M059J (cell line): Measurements from ENCODE around the gene INTS12. TPM values are rescaled to one million over a fixed set of nuclear protein-coding genes. Genes with fewer than 3 reads are reported as not detected.

Experiments
- total RNA-seq: library from RNA; depleted of rRNA; stranded (reverse); fragments of >200 nt; shearing (Covaris generic); gene quantifications from 2 replicates; pipeline ENCODE4 v1.2.3, GENCODE V29; 2014; rRNA removed

The INTS12 gene
- total RNA-seq, 1 experiment from 2014 or later, result 16.3 TPM

Other genes with a start within 250 kb of the INTS12 start
- gene PPA2, start 234.6 kb downstream of the INTS12 start, total RNA-seq, result 145 and 159 TPM in 2 replicates
- 0.02 TPM in 1 of 2 replicates, not detected in the other for gene ARHGEF38, start 156.1 kb downstream of the INTS12 start, total RNA-seq
- 13.7 and 15.4 TPM in 2 replicates for gene GSTCD, start 95 bp upstream of the INTS12 start, total RNA-seq
- gene NPNT, start 186.8 kb upstream of the INTS12 start, total RNA-seq, result 0.07 TPM in 1 of 2 replicates, not detected in the other